ENCODE data around the gene SERPINA7. TPM values are rescaled to one million over a fixed set of nuclear protein-coding genes. Genes with fewer than 3 reads are reported as not detected.

The SERPINA7 gene
- total RNA-seq, 4 donors from 2014 or later, result not detected

GRCh38 chrX:106036716-106037115 lies 1.8 kb downstream of the SERPINA7 start:
- no peak for TF ChIP-seq CTCF (IDR thresholded peaks at IDR 0.05)
- ATAC-seq (ENCODE audit: low FRiP score), result no peak
- no peak for DNase-seq (ENCODE audit: low spot score)

- DNase-seq (ENCODE audit: low spot score), result no peak
- no peak for ATAC-seq (ENCODE audit: low FRiP score)
- TF ChIP-seq CTCF (IDR thresholded peaks at IDR 0.05), result no peak
Measured at GRCh38 chrX:106035064-106035463, 3.5 kb downstream of the SERPINA7 start.

- ATAC-seq (ENCODE audit: low FRiP score) (no peak), DNase-seq (ENCODE audit: low spot score) (no peak)
- TF ChIP-seq CTCF (IDR thresholded peaks at IDR 0.05), result no peak
Measured at GRCh38 chrX:106023947-106024346, 14.6 kb downstream of the SERPINA7 start.

GRCh38 chrX:106022238-106022637 lies 16.3 kb downstream of the SERPINA7 start:
- DNase-seq (ENCODE audit: low spot score) (no peak), ATAC-seq (ENCODE audit: low FRiP score) (no peak)
- no peak for TF ChIP-seq CTCF (IDR thresholded peaks at IDR 0.05)

- ATAC-seq (ENCODE audit: low FRiP score), result no peak
- TF ChIP-seq CTCF (IDR thresholded peaks at IDR 0.05), result no peak
- no peak for DNase-seq (ENCODE audit: low spot score)
Measured at GRCh38 chrX:106014119-106014775, 24.3 kb downstream of the SERPINA7 start.

GRCh38 chrX:106009145-106009544 lies 29.4 kb downstream of the SERPINA7 start:
- no peak for DNase-seq (ENCODE audit: low spot score)
- TF ChIP-seq CTCF (IDR thresholded peaks at IDR 0.05), result no peak
- no peak for ATAC-seq (ENCODE audit: low FRiP score)

GRCh38 chrX:106007815-106008214 lies 30.7 kb downstream of the SERPINA7 start:
- DNase-seq (ENCODE audit: low spot score) (no peak), ATAC-seq (ENCODE audit: low FRiP score) (no peak)
- TF ChIP-seq CTCF (IDR thresholded peaks at IDR 0.05), result no peak

Measured in omental fat pad (tissue), 4 donors.